ENCODE data around the gene GIN1. TPM values are rescaled to one million over a fixed set of nuclear protein-coding genes. Genes with fewer than 3 reads are reported as not detected.
"Not testable (repeated sequence)": the region's sequence is repeated elsewhere in the genome, so short reads cannot be mapped to it uniquely, and the experiment has no call there.

Gene GIN1
- total RNA-seq, 2 experiments from 2014 or later, result 7.5 to 14.9 TPM

GRCh38 chr5:103073500-103073899 is 46.4 kb downstream of the GIN1 start:
- peaks cover 21% of the 10 kb centered on the region for H3K9me3 Mint-ChIP-seq (ENCODE audit: insufficient read depth)

GRCh38 chr5:103066326-103066725 is 53.6 kb downstream of the GIN1 start:
- POLR2A ChIA-PET, result no interaction called here
- Mint-ChIP-seq H3K9me3 (ENCODE audit: insufficient read depth) (no peaks in the 10 kb centered on the region), H3K4me1 (ENCODE audit: low read depth) (no peaks in the 10 kb centered on the region), H3K4me3 (no peak overlapping the region), H3K27ac (no peak overlapping the region), H3K27me3 (ENCODE audit: low read depth) (peaks cover 4% of the 10 kb centered on the region), H3K36me3 (ENCODE audit: low read depth) (no peaks in the 10 kb centered on the region)
- ATAC-seq (no peak), DNase-seq (no peak)
- CTCF ChIA-PET, result no interaction called here

More at GRCh38 chr5:103073500-103073899, 46.4 kb downstream of the GIN1 start:
- H3K4me1 Mint-ChIP-seq (ENCODE audit: low read depth); H3K4me3 Mint-ChIP-seq; H3K27me3 Mint-ChIP-seq (ENCODE audit: low read depth); CTCF ChIA-PET; ATAC-seq; H3K27ac Mint-ChIP-seq; DNase-seq; POLR2A ChIA-PET; H3K36me3 Mint-ChIP-seq (ENCODE audit: low read depth): not testable (repeated sequence)

GRCh38 chr5:103060424-103060954 is 59.4 kb downstream of the GIN1 start:
- Mint-ChIP-seq H3K27me3 (ENCODE audit: low read depth) (peaks cover 2% of the 10 kb centered on the region), H3K36me3 (ENCODE audit: low read depth) (peaks cover 2% of the 10 kb centered on the region), H3K9me3 (ENCODE audit: insufficient read depth) (no peaks in the 10 kb centered on the region), H3K4me1 (ENCODE audit: low read depth) (peaks cover 2% of the 10 kb centered on the region), H3K27ac (no peak overlapping the region), H3K4me3 (no peak overlapping the region)
- ATAC-seq (no peak), DNase-seq (no peak)
- ChIA-PET CTCF (no interaction called here), POLR2A (no interaction called here)

GRCh38 chr5:103059525-103059924 is 60.4 kb downstream of the GIN1 start:
- Mint-ChIP-seq H3K4me1 (ENCODE audit: low read depth) (peaks cover 2% of the 10 kb centered on the region), H3K4me3 (no peak overlapping the region), H3K9me3 (ENCODE audit: insufficient read depth) (no peaks in the 10 kb centered on the region), H3K27ac (no peak overlapping the region), H3K36me3 (ENCODE audit: low read depth) (peaks cover 2% of the 10 kb centered on the region), H3K27me3 (ENCODE audit: low read depth) (peaks cover 2% of the 10 kb centered on the region)
- ChIA-PET POLR2A (no interaction called here), CTCF (no interaction called here)
- no peak for ATAC-seq
- DNase-seq, result no peak

- H3K9me3 Mint-ChIP-seq (ENCODE audit: insufficient read depth), result no peaks in the 10 kb centered on the region
- ATAC-seq (no peak), DNase-seq (no peak)
- no peak overlapping the region for H3K27ac Mint-ChIP-seq
- ChIA-PET POLR2A (no interaction called here), CTCF (interaction anchor here (1.8 kb wide), 1 partner anchor 376 kb away, joined by 4 read pairs; no protein-coding TSS in a partner anchor)
- no peak overlapping the region for H3K4me3 Mint-ChIP-seq
- peaks cover 2% of the 10 kb centered on the region for H3K36me3 Mint-ChIP-seq (ENCODE audit: low read depth)
- H3K4me1 Mint-ChIP-seq (ENCODE audit: low read depth), result peaks cover 2% of the 10 kb centered on the region
- H3K27me3 Mint-ChIP-seq (ENCODE audit: low read depth), result peaks cover 2% of the 10 kb centered on the region
Measured at GRCh38 chr5:103057208-103058130, 62.5 kb downstream of the GIN1 start.

- DNase-seq; POLR2A ChIA-PET; H3K27ac Mint-ChIP-seq; H3K27me3 Mint-ChIP-seq (ENCODE audit: low read depth); H3K36me3 Mint-ChIP-seq (ENCODE audit: low read depth); H3K4me3 Mint-ChIP-seq; H3K4me1 Mint-ChIP-seq (ENCODE audit: low read depth); ATAC-seq; H3K9me3 Mint-ChIP-seq (ENCODE audit: insufficient read depth): not testable (repeated sequence)
- CTCF ChIA-PET, result interaction anchor here (0.7 to 1.1 kb wide), 2 partner anchors 16 to 365 kb away, joined by 4 read pairs; no protein-coding TSS in a partner anchor
Measured at GRCh38 chr5:103046706-103047105, 73.2 kb downstream of the GIN1 start.

- no peaks in the 10 kb centered on the region for H3K9me3 Mint-ChIP-seq (ENCODE audit: insufficient read depth)
- H3K4me3 Mint-ChIP-seq, result no peak overlapping the region
- ChIA-PET POLR2A (no interaction called here), CTCF (interaction anchor here (0.8 to 1.8 kb wide), 5 partner anchors 98 to 504 kb away, joined by 3 to 5 read pairs (median 4); no protein-coding TSS in a partner anchor)
- H3K4me1 Mint-ChIP-seq (ENCODE audit: low read depth), result no peaks in the 10 kb centered on the region
- peaks cover 15% of the 10 kb centered on the region for H3K27me3 Mint-ChIP-seq (ENCODE audit: low read depth)
- DNase-seq (no peak), ATAC-seq (no peak)
- no peak overlapping the region for H3K27ac Mint-ChIP-seq
- H3K36me3 Mint-ChIP-seq (ENCODE audit: low read depth), result no peaks in the 10 kb centered on the region
Measured at GRCh38 chr5:103041071-103041676, 78.8 kb downstream of the GIN1 start.

GRCh38 chr5:103037673-103038455 is 82.1 kb downstream of the GIN1 start:
- no peak for DNase-seq
- Mint-ChIP-seq H3K4me3 (no peak overlapping the region), H3K27ac (no peak overlapping the region), H3K9me3 (ENCODE audit: insufficient read depth) (no peaks in the 10 kb centered on the region), H3K4me1 (ENCODE audit: low read depth) (no peaks in the 10 kb centered on the region), H3K27me3 (ENCODE audit: low read depth) (peaks cover 15% of the 10 kb centered on the region), H3K36me3 (ENCODE audit: low read depth) (no peaks in the 10 kb centered on the region)
- no peak for ATAC-seq
- ChIA-PET CTCF (no interaction called here), POLR2A (no interaction called here)

- Mint-ChIP-seq H3K27me3 (ENCODE audit: low read depth) (peaks cover 9% of the 10 kb centered on the region), H3K36me3 (ENCODE audit: low read depth) (no peaks in the 10 kb centered on the region), H3K4me3 (no peak overlapping the region), H3K9me3 (ENCODE audit: insufficient read depth) (no peaks in the 10 kb centered on the region), H3K4me1 (ENCODE audit: low read depth) (no peaks in the 10 kb centered on the region), H3K27ac (no peak overlapping the region)
- ChIA-PET POLR2A (no interaction called here), CTCF (interaction anchor here (0.7 to 1.4 kb wide), 3 partner anchors 64 to 256 kb away, joined by 3 to 7 read pairs (median 4); no protein-coding TSS in a partner anchor)
- DNase-seq, result no peak
- ATAC-seq, result no peak
Measured at GRCh38 chr5:103036601-103037000, 83.3 kb downstream of the GIN1 start.

Measured in activated CD8-positive, alpha-beta T cell treated with anti-CD3 and anti-CD28 coated beads, Interleukin-2, amount 10 ng/mL, durations not matched to agents 7 days and 5 days (primary cell).